H1 (cell line): ENCODE measurements around the gene TMEM269. TPM values are rescaled to one million over a fixed set of nuclear protein-coding genes. Genes with fewer than 3 reads are reported as not detected.

Experiments used
- NRF1 ChIP-seq: IDR thresholded peaks from 2 replicates; pipeline ENCODE4 v1.6.1; 2011; ENCODE audit warnings: mild to moderate bottlenecking, low read depth, low read length, improper control_type of control experiment
- ZNF274 ChIP-seq: IDR thresholded peaks from 2 replicates; pipeline ENCODE4 v1.7.0; 2012; ENCODE audit warnings: low read length, borderline replicate concordance; ENCODE audit errors: extremely low read depth
- polyA plus RNA-seq, 7 experiments: library from polyadenylated mRNA; depleted of rRNA in 3 of 7; stranded (reverse) in 5 of 7; unstranded in 2 of 7; fragments of >200 nt in 5 of 7; fragments of 200-250 nt in 2 of 7; gene quantifications; 1 replicate in 5 of 7; 2 replicates in 1 of 7; 4 replicates in 1 of 7; pipeline versions ENCODE4 v1.2.1 to v1.2.3, GENCODE V29; 2011 to 2013; ENCODE audit warnings: missing spikeins in 2 of 7, mixed read lengths in 2 of 7
- total RNA-seq: library from RNA; stranded (reverse); fragmentation: NEBNext Ultra II Directional; extraction: Animal tissue kit (Norgen Biotek cat#: 25700); gene quantifications from 2 replicates; pipeline ENCODE4 v1.2.1, GENCODE V29; 2021
- TF ChIP-seq, protein P1 (sequence below): IDR thresholded peaks from 2 replicates; pipeline ENCODE4 v1.6.1; 2011; ENCODE audit warnings: low read length, improper control_type of control experiment
- TF ChIP-seq, protein P2 (sequence below): fragments of 300-600 bp; sonication (generic); IDR thresholded peaks from 2 replicates; pipeline ENCODE4 v1.7.1; 2012; ENCODE audit warnings: low read length, moderate library complexity, mild to moderate bottlenecking, inconsistent platforms; ENCODE audit not compliant: insufficient replicate concordance

The TMEM269 gene
- total and polyA plus RNA-seq, 2 of the 8 experiments (the other 6 are each of a cell fraction or from before 2014, with no cell fraction given) = 0.14 to 0.35 TPM

GRCh38 chr1:42758641-42759040 is 26.1 kb upstream of the TMEM269 start (continued):
- TF ChIP-seq, protein P1, sequence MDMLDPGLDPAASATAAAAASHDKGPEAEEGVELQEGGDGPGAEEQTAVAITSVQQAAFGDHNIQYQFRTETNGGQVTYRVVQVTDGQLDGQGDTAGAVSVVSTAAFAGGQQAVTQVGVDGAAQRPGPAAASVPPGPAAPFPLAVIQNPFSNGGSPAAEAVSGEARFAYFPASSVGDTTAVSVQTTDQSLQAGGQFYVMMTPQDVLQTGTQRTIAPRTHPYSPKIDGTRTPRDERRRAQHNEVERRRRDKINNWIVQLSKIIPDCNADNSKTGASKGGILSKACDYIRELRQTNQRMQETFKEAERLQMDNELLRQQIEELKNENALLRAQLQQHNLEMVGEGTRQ = no peak
- TF ChIP-seq ZNF274 (no peak), NRF1 (no peak)
- TF ChIP-seq, protein P2, sequence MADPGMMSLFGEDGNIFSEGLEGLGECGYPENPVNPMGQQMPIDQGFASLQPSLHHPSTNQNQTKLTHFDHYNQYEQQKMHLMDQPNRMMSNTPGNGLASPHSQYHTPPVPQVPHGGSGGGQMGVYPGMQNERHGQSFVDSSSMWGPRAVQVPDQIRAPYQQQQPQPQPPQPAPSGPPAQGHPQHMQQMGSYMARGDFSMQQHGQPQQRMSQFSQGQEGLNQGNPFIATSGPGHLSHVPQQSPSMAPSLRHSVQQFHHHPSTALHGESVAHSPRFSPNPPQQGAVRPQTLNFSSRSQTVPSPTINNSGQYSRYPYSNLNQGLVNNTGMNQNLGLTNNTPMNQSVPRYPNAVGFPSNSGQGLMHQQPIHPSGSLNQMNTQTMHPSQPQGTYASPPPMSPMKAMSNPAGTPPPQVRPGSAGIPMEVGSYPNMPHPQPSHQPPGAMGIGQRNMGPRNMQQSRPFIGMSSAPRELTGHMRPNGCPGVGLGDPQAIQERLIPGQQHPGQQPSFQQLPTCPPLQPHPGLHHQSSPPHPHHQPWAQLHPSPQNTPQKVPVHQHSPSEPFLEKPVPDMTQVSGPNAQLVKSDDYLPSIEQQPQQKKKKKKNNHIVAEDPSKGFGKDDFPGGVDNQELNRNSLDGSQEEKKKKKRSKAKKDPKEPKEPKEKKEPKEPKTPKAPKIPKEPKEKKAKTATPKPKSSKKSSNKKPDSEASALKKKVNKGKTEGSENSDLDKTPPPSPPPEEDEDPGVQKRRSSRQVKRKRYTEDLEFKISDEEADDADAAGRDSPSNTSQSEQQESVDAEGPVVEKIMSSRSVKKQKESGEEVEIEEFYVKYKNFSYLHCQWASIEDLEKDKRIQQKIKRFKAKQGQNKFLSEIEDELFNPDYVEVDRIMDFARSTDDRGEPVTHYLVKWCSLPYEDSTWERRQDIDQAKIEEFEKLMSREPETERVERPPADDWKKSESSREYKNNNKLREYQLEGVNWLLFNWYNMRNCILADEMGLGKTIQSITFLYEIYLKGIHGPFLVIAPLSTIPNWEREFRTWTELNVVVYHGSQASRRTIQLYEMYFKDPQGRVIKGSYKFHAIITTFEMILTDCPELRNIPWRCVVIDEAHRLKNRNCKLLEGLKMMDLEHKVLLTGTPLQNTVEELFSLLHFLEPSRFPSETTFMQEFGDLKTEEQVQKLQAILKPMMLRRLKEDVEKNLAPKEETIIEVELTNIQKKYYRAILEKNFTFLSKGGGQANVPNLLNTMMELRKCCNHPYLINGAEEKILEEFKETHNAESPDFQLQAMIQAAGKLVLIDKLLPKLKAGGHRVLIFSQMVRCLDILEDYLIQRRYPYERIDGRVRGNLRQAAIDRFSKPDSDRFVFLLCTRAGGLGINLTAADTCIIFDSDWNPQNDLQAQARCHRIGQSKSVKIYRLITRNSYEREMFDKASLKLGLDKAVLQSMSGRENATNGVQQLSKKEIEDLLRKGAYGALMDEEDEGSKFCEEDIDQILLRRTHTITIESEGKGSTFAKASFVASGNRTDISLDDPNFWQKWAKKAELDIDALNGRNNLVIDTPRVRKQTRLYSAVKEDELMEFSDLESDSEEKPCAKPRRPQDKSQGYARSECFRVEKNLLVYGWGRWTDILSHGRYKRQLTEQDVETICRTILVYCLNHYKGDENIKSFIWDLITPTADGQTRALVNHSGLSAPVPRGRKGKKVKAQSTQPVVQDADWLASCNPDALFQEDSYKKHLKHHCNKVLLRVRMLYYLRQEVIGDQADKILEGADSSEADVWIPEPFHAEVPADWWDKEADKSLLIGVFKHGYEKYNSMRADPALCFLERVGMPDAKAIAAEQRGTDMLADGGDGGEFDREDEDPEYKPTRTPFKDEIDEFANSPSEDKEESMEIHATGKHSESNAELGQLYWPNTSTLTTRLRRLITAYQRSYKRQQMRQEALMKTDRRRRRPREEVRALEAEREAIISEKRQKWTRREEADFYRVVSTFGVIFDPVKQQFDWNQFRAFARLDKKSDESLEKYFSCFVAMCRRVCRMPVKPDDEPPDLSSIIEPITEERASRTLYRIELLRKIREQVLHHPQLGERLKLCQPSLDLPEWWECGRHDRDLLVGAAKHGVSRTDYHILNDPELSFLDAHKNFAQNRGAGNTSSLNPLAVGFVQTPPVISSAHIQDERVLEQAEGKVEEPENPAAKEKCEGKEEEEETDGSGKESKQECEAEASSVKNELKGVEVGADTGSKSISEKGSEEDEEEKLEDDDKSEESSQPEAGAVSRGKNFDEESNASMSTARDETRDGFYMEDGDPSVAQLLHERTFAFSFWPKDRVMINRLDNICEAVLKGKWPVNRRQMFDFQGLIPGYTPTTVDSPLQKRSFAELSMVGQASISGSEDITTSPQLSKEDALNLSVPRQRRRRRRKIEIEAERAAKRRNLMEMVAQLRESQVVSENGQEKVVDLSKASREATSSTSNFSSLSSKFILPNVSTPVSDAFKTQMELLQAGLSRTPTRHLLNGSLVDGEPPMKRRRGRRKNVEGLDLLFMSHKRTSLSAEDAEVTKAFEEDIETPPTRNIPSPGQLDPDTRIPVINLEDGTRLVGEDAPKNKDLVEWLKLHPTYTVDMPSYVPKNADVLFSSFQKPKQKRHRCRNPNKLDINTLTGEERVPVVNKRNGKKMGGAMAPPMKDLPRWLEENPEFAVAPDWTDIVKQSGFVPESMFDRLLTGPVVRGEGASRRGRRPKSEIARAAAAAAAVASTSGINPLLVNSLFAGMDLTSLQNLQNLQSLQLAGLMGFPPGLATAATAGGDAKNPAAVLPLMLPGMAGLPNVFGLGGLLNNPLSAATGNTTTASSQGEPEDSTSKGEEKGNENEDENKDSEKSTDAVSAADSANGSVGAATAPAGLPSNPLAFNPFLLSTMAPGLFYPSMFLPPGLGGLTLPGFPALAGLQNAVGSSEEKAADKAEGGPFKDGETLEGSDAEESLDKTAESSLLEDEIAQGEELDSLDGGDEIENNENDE = no peak
